PFSK-1 (cell line): ENCODE measurements around the gene TSLP.

Experiments used
- POLR2AphosphoS5 ChIP-seq: IDR thresholded peaks from 2 replicates; pipeline ENCODE4 v1.6.1; 2012; ENCODE audit warnings: low read depth, mild to moderate bottlenecking, control low read depth, low read length, moderate library complexity
- REST ChIP-seq, 2 experiments: IDR thresholded peaks; 2 replicates each; pipeline versions ENCODE4 v1.6.1 to v1.8.0; 2011 to 2012; ENCODE audit warnings: low read depth in 2 of 2, low read length in 2 of 2, control low read depth in 1 of 2, inconsistent platforms in 1 of 2, mild to moderate bottlenecking in 1 of 2, moderate library complexity in 1 of 2; ENCODE audit not compliant: insufficient read depth in 1 of 2
- TAF1 ChIP-seq: IDR thresholded peaks from 2 replicates; pipeline ENCODE4 v1.6.1; 2012; ENCODE audit warnings: low read length, control low read depth, borderline replicate concordance; ENCODE audit not compliant: insufficient read depth

DNA sequence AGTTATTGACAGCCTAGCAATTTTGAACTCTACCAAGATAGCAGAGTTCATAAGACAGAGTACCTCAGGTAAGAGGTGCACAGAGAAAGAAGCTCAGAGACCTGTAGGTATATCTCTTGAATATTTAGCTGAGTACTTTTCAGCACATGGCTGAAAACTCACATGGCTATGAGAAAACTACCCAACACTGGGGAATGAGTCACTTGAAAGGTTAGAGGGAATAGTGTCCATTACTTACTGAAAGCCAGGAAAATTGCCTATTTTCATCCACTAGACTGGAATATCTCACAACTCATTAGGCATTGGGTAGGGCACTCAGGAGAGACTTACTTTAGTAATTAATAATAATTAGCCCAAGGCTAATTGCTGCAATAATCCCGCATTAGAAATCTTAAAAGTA, 8.3 kb downstream of the TSLP start:
- no peak for TF ChIP-seq REST (IDR thresholded peaks at IDR 0.05; ENCODE audit: insufficient read depth in 1 of 2, low read depth in 2 of 2, low read length in 2 of 2)
- no peak for TF ChIP-seq TAF1
- no peak for TF ChIP-seq POLR2AphosphoS5
